Liver (tissue), 9 donors: ENCODE results near the gene TPRN. TPM values are rescaled to one million over a fixed set of nuclear protein-coding genes. Genes with fewer than 3 reads are reported as not detected.

Source experiments
- DNase-seq: peaks from one replicate; pipeline ENCODE4 v3.0.0-alpha.2; 2017; ENCODE audit warnings: low spot score
- H3K27ac ChIP-seq, 2 donors: one replicate each; pipeline ENCODE4 v1.7.0; 2013; ENCODE audit warnings: inconsistent platforms in 2 of 2, low read length in 2 of 2, control low read depth in 1 of 2, low read depth in 1 of 2, mild to moderate bottlenecking in 1 of 2
- H3K27me3 ChIP-seq, 4 donors: one replicate each; pipeline versions ENCODE4 v1.6.1 to v1.7.0; 2013; ENCODE audit warnings: low read length in 3 of 4, inconsistent platforms in 1 of 4, mild to moderate bottlenecking in 1 of 4, moderate library complexity in 1 of 4; ENCODE audit not compliant: control insufficient read depth in 4 of 4, insufficient read depth in 4 of 4
- H3K36me3 ChIP-seq, 4 donors: one replicate each; pipeline versions ENCODE4 v1.6.1 to v1.7.0; 2013; ENCODE audit warnings: low read length in 3 of 4, mild to moderate bottlenecking in 3 of 4, low read depth in 1 of 4, moderate library complexity in 1 of 4; ENCODE audit not compliant: control insufficient read depth in 4 of 4, insufficient read depth in 3 of 4
- H3K4me1 ChIP-seq, 4 donors: one replicate each; pipeline versions ENCODE4 v1.6.1 to v1.7.0; 2013; ENCODE audit warnings: low read length in 3 of 4, mild to moderate bottlenecking in 3 of 4, moderate library complexity in 1 of 4; ENCODE audit not compliant: control insufficient read depth in 4 of 4, insufficient read depth in 4 of 4
- H3K4me3 ChIP-seq, 3 donors: one replicate each; pipeline versions ENCODE4 v1.6.1 to v1.7.0; 2013; ENCODE audit warnings: low read length in 3 of 3, control low read depth in 1 of 3, low read depth in 1 of 3, mild to moderate bottlenecking in 1 of 3
- H3K9ac ChIP-seq, 2 donors: one replicate each; pipeline ENCODE4 v1.7.0; 2013; ENCODE audit warnings: low read length in 2 of 2, mild to moderate bottlenecking in 2 of 2, moderate library complexity in 2 of 2, control low read depth in 1 of 2, low read depth in 1 of 2
- H3K9me3 ChIP-seq, 4 donors: one replicate each; pipeline versions ENCODE4 v1.6.1 to v1.7.0; 2013; ENCODE audit warnings: low read length in 3 of 4; ENCODE audit not compliant: control insufficient read depth in 4 of 4
- ATF3 ChIP-seq: IDR thresholded peaks from 2 replicates; pipeline ENCODE4 v1.6.1; 2016; ENCODE audit warnings: antibody characterized with exemption
- CTCF ChIP-seq: fragments of 150-350 bp; IDR thresholded peaks from 2 replicates; pipeline ENCODE4 v1.5.1; 2017; ENCODE audit warnings: improper control_type of control experiment, low read depth, low read length; ENCODE audit not compliant: missing input control
- EGR1 ChIP-seq, 2 donors: IDR thresholded peaks; 2 replicates each; pipeline ENCODE4 v1.6.1; 2016 to 2018; ENCODE audit warnings: antibody characterized with exemption in 2 of 2, low read depth in 2 of 2
- FOXA2 ChIP-seq: IDR thresholded peaks from 2 replicates; pipeline ENCODE4 v1.6.1; 2016; ENCODE audit warnings: antibody characterized with exemption
- GABPA ChIP-seq, 2 donors: IDR thresholded peaks in 1 of 2; conservative IDR thresholded peaks in 1 of 2; 2 replicates each; pipeline ENCODE4 v1.6.1; 2016; ENCODE audit warnings: antibody characterized with exemption in 2 of 2, mild to moderate bottlenecking in 1 of 2, moderate library complexity in 1 of 2
- HNF4A ChIP-seq, 2 donors: conservative IDR thresholded peaks; 2 replicates each; pipeline ENCODE4 v1.6.1; 2016; ENCODE audit warnings: antibody characterized with exemption in 2 of 2, mild to moderate bottlenecking in 2 of 2
- HNF4G ChIP-seq: IDR thresholded peaks from 2 replicates; pipeline ENCODE4 v1.6.1; 2016; ENCODE audit warnings: antibody characterized with exemption
- NR2F2 ChIP-seq: IDR thresholded peaks from 2 replicates; pipeline ENCODE4 v1.6.1; 2016; ENCODE audit warnings: antibody characterized with exemption
- RAD21 ChIP-seq, 2 donors: IDR thresholded peaks; 2 replicates each; pipeline ENCODE4 v1.6.1; 2016; ENCODE audit warnings: antibody characterized with exemption in 2 of 2, mild to moderate bottlenecking in 2 of 2
- RXRA ChIP-seq, 2 donors: IDR thresholded peaks; 2 replicates each; pipeline ENCODE4 v1.6.1; 2017 to 2018; ENCODE audit warnings: antibody characterized with exemption in 2 of 2, mild to moderate bottlenecking in 1 of 2
- TAF1 ChIP-seq: conservative IDR thresholded peaks from 2 replicates; pipeline ENCODE4 v1.6.1; 2016; ENCODE audit warnings: antibody characterized with exemption, mild to moderate bottlenecking
- WGBS: extraction: QIAGEN DNeasy Blood & Tissue Kit; methylation state at CpG from one replicate; pipeline ENCODE4 v1.1.7; 2013; 5-methylcytosine and 5-hydroxymethylcytosine counted together
- polyA plus RNA-seq, 2 donors: library from polyadenylated mRNA; stranded (reverse) in 1 of 2; unstranded in 1 of 2; fragments of 200-250 nt in 1 of 2; fragments of >200 nt in 1 of 2; fragmentation: Nextera tagmentation in 1 of 2; extraction: Ambion mirVana in 1 of 2; gene quantifications; one replicate each; pipeline versions ENCODE4 v1.2.1 to v1.2.3, GENCODE V29; 2013 to 2015
- total RNA-seq, 2 donors: library from RNA; depleted of rRNA; stranded (reverse); fragments of >200 nt; gene quantifications; one replicate each; pipeline ENCODE4 v1.2.3, GENCODE V29; 2014
- TF ChIP-seq, protein P1 (sequence below): IDR thresholded peaks from 2 replicates; pipeline ENCODE4 v1.6.1; 2016; ENCODE audit warnings: antibody characterized with exemption
- TF ChIP-seq, protein P2 (sequence below): IDR thresholded peaks from 2 replicates; pipeline ENCODE4 v1.6.1; 2016; ENCODE audit warnings: antibody characterized with exemption
- TF ChIP-seq, protein P3 (sequence below): IDR thresholded peaks from 2 replicates; pipeline ENCODE4 v1.6.1; 2016; ENCODE audit warnings: antibody characterized with exemption, mild to moderate bottlenecking
- donor health status: healthy.
- donor health status: healthy.
- donor health status: healthy.
- donor health status: healthy.
- donor health status: healthy.

TPRN gene
- total and polyA plus RNA-seq, 4 donors = 5.4 to 20.1 (median 11.1) TPM

DNA sequence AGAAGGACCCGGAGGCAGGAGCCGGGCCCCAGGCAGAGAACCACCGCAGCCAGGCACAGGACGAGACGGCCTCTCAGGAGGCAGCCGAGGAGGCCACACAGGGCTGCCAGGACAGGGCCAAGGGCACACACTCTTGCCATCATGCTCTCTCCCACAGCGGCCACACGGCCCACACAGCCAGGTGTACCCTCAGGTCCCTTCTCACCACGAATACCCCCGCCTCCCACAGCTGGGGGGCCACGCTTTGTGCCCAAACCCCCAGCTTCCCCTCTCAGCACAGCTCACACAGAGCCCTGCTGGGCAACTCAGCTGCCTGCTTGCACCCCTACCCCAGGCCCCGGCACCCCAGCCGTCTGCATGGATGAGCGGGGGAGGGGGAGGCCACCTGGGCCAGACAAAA is 6.8 kb downstream of the TPRN start:
- H3K27ac ChIP-seq = no peak overlapping the region
- H3K9ac ChIP-seq = no peak overlapping the region
- 84% methylated on average over 14 of the region's 14 CpGs for WGBS
- peaks cover 26 to 76% (median 63%) of the 10 kb centered on the region in 4 donors for H3K4me1 ChIP-seq
- no peaks in the 10 kb centered on the region for H3K27me3 ChIP-seq
- peaks cover 3 to 17% (median 5%) of the 10 kb centered on the region in 4 donors for H3K36me3 ChIP-seq
- no peak overlapping the region for H3K4me3 ChIP-seq
- TF ChIP-seq, protein P1, sequence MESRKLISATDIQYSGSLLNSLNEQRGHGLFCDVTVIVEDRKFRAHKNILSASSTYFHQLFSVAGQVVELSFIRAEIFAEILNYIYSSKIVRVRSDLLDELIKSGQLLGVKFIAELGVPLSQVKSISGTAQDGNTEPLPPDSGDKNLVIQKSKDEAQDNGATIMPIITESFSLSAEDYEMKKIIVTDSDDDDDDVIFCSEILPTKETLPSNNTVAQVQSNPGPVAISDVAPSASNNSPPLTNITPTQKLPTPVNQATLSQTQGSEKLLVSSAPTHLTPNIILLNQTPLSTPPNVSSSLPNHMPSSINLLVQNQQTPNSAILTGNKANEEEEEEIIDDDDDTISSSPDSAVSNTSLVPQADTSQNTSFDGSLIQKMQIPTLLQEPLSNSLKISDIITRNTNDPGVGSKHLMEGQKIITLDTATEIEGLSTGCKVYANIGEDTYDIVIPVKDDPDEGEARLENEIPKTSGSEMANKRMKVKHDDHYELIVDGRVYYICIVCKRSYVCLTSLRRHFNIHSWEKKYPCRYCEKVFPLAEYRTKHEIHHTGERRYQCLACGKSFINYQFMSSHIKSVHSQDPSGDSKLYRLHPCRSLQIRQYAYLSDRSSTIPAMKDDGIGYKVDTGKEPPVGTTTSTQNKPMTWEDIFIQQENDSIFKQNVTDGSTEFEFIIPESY = no peak
- TF ChIP-seq RXRA (IDR thresholded peaks at IDR 0.05) = no peak
- TF ChIP-seq HNF4G = no peak
- no peak for TF ChIP-seq CTCF
- TF ChIP-seq RAD21 (IDR thresholded peaks at IDR 0.05) = no peak
- TF ChIP-seq GABPA (IDR thresholded peaks at IDR 0.05 in 1 of 2, conservative IDR thresholded peaks at IDR 0.05 in 1 of 2) = no peak
- TF ChIP-seq FOXA2 = no peak
- no peak for TF ChIP-seq HNF4A (conservative IDR thresholded peaks at IDR 0.05)
- no peaks in the 10 kb centered on the region for H3K9me3 ChIP-seq
- no peak for DNase-seq

DNA sequence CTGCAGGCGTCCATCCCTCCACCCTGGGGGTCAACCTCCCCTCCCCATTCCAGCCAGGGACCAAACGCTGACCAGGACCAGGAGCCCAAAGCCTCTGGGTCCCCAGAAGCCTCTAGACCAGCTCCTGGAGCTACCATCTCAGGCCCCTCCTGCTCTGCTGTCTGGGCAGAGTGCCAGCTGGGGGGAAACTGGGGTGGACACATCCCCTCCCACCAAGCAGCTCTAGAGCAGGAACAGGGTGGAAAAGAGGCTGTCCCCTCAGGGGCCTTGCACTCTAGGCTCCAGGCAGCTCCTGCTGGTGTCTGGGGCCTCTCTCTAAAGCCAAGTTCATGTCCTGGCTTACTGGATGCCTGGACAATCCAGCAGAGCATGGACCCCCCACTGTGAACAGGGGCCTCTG is 7.7 kb downstream of the TPRN start:
- H3K9ac ChIP-seq = no peak overlapping the region
- H3K27me3 ChIP-seq = no peaks in the 10 kb centered on the region
- no peaks in the 10 kb centered on the region for H3K9me3 ChIP-seq
- no peak for DNase-seq
- 91% methylated on average over 2 of the region's 2 CpGs for WGBS
- peaks cover 26 to 70% (median 58%) of the 10 kb centered on the region in 4 donors for H3K4me1 ChIP-seq
- no peak overlapping the region for H3K4me3 ChIP-seq
- TF ChIP-seq FOXA2 (no peak), EGR1 (IDR thresholded peaks at IDR 0.05; ENCODE audit: low read depth in 2 of 2) (no peak), CTCF (no peak), GABPA (IDR thresholded peaks at IDR 0.05 in 1 of 2, conservative IDR thresholded peaks at IDR 0.05 in 1 of 2) (no peak), RXRA (IDR thresholded peaks at IDR 0.05) (no peak), NR2F2 (no peak), RAD21 (IDR thresholded peaks at IDR 0.05) (no peak), TAF1 (no peak), HNF4A (conservative IDR thresholded peaks at IDR 0.05) (no peak), ATF3 (no peak)
- TF ChIP-seq, protein P2, sequence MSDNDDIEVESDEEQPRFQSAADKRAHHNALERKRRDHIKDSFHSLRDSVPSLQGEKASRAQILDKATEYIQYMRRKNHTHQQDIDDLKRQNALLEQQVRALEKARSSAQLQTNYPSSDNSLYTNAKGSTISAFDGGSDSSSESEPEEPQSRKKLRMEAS = no peak
- TF ChIP-seq, protein P3, sequence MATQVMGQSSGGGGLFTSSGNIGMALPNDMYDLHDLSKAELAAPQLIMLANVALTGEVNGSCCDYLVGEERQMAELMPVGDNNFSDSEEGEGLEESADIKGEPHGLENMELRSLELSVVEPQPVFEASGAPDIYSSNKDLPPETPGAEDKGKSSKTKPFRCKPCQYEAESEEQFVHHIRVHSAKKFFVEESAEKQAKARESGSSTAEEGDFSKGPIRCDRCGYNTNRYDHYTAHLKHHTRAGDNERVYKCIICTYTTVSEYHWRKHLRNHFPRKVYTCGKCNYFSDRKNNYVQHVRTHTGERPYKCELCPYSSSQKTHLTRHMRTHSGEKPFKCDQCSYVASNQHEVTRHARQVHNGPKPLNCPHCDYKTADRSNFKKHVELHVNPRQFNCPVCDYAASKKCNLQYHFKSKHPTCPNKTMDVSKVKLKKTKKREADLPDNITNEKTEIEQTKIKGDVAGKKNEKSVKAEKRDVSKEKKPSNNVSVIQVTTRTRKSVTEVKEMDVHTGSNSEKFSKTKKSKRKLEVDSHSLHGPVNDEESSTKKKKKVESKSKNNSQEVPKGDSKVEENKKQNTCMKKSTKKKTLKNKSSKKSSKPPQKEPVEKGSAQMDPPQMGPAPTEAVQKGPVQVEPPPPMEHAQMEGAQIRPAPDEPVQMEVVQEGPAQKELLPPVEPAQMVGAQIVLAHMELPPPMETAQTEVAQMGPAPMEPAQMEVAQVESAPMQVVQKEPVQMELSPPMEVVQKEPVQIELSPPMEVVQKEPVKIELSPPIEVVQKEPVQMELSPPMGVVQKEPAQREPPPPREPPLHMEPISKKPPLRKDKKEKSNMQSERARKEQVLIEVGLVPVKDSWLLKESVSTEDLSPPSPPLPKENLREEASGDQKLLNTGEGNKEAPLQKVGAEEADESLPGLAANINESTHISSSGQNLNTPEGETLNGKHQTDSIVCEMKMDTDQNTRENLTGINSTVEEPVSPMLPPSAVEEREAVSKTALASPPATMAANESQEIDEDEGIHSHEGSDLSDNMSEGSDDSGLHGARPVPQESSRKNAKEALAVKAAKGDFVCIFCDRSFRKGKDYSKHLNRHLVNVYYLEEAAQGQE = no peak
- TF ChIP-seq, protein P1 = no peak
- peaks cover 3 to 17% (median 5%) of the 10 kb centered on the region in 4 donors for H3K36me3 ChIP-seq
- no peak overlapping the region for H3K27ac ChIP-seq
